Activated CD8-positive, alpha-beta memory T cell treated with anti-CD3 and anti-CD28 coated beads, Interleukin-2, amount 10 ng/mL, durations not matched to agents 7 days and 5 days (primary cell): Measurements from ENCODE around the gene RASGRP1. TPM values are rescaled to one million over a fixed set of nuclear protein-coding genes. Genes with fewer than 3 reads are reported as not detected.
"Not testable (repeated sequence)": the region's sequence is repeated elsewhere in the genome, so short reads cannot be mapped to it uniquely, and the experiment has no call there.

Experiments used
- ATAC-seq: fragments of 150-1000 bp; cut with Tn5 transposase; one replicate; pipeline ENCODE4 v1.10.0; 2021; ENCODE audit warnings: moderate library complexity
- CTCF ChIA-PET: fragments of 350-600 bp; sonication (Branson Sonifier 250); formaldehyde crosslinking; loops from one replicate; lab custom pipeline; 2021; ENCODE audit warnings: antibody characterized with exemption; lab: Charles Lee
- DNase-seq: peaks from one replicate; pipeline ENCODE4 v3.0.0-alpha.2; 2020
- H3K27ac Mint-ChIP-seq: one replicate; pipeline ENCODE4 v1.8.0; 2021; ENCODE audit warnings: mild to moderate bottlenecking, mixed read lengths
- H3K27me3 Mint-ChIP-seq: one replicate; pipeline ENCODE4 v1.8.0; 2021; ENCODE audit warnings: mixed read lengths
- H3K36me3 Mint-ChIP-seq: one replicate; pipeline ENCODE4 v1.8.0; 2021; ENCODE audit warnings: mild to moderate bottlenecking, mixed read lengths
- H3K4me1 Mint-ChIP-seq: one replicate; pipeline ENCODE4 v1.8.0; 2021; ENCODE audit warnings: mixed read lengths
- H3K4me3 Mint-ChIP-seq: one replicate; pipeline ENCODE4 v1.8.0; 2021; ENCODE audit warnings: mild to moderate bottlenecking, moderate library complexity, mixed read lengths
- H3K9me3 Mint-ChIP-seq: one replicate; pipeline ENCODE4 v1.8.0; 2022; ENCODE audit warnings: low read depth, mixed read lengths
- total RNA-seq, 2 experiments: library from RNA; stranded (reverse); gene quantifications; one replicate each; pipeline ENCODE4 v1.2.3, GENCODE V29; 2021

The RASGRP1 gene
- total RNA-seq, 2 experiments from 2014 or later: 143 to 202 TPM

GRCh38 chr15:38597219-38597800 lies 32.7 kb upstream of the RASGRP1 start:
- CTCF ChIA-PET: interaction anchor here (1.1 to 1.8 kb wide), 2 partner anchors 12 to 36 kb away, joined by 4 to 5 read pairs; no protein-coding TSS in a partner anchor

DNA sequence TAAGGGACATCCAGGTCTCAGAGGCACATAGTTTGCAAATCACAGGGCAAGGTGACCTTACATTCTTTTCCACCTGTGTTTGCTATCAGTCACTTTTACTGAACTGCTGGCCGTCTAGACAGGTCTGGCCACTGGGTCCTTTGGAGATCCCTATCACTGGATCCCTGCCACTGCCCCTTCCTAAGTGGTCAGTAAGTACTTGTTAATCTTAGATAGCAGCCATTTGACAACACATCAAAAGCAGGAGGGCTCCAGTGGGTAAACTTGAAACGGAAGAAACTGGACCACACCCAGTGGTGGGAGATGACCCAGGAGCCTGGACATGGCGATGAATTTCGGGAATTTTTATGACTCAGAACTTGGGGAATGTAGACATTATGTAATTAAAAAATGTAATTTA lies 28.9 kb upstream of the RASGRP1 start:
- no peak for DNase-seq
- H3K27ac Mint-ChIP-seq: no peak overlapping the region
- CTCF ChIA-PET: no interaction called here
- ATAC-seq: no peak
- no peak overlapping the region for H3K4me3 Mint-ChIP-seq
- peaks cover 3% of the 10 kb centered on the region for H3K36me3 Mint-ChIP-seq
- no peaks in the 10 kb centered on the region for H3K9me3 Mint-ChIP-seq
- peaks cover 11% of the 10 kb centered on the region for H3K4me1 Mint-ChIP-seq
- H3K27me3 Mint-ChIP-seq: no peaks in the 10 kb centered on the region

More at GRCh38 chr15:38597219-38597800, 32.7 kb upstream of the RASGRP1 start:
- no peaks in the 10 kb centered on the region for H3K4me1 Mint-ChIP-seq
- H3K27me3 Mint-ChIP-seq: no peaks in the 10 kb centered on the region
- peaks cover 2% of the 10 kb centered on the region for H3K36me3 Mint-ChIP-seq
- no peak overlapping the region for H3K27ac Mint-ChIP-seq
- no peak for DNase-seq
- H3K4me3 Mint-ChIP-seq: no peak overlapping the region
- no peaks in the 10 kb centered on the region for H3K9me3 Mint-ChIP-seq
- no peak for ATAC-seq

- no peak for DNase-seq
- no peak overlapping the region for H3K27ac Mint-ChIP-seq
- no peaks in the 10 kb centered on the region for H3K27me3 Mint-ChIP-seq
- no peak for ATAC-seq
- no peak overlapping the region for H3K4me3 Mint-ChIP-seq
- H3K9me3 Mint-ChIP-seq: peaks cover 3% of the 10 kb centered on the region
- H3K36me3 Mint-ChIP-seq: peaks cover 10% of the 10 kb centered on the region
- H3K4me1 Mint-ChIP-seq: peaks cover 30% of the 10 kb centered on the region
- CTCF ChIA-PET: interaction anchor here (0.8 to 5.0 kb wide), 3 partner anchors 25 to 110 kb away, joined by 3 to 15 read pairs (median 4); partner anchors contain the start of gene RASGRP1
These were observed 24.9 kb upstream of the RASGRP1 start for GRCh38 chr15:38589502-38589901.

DNA sequence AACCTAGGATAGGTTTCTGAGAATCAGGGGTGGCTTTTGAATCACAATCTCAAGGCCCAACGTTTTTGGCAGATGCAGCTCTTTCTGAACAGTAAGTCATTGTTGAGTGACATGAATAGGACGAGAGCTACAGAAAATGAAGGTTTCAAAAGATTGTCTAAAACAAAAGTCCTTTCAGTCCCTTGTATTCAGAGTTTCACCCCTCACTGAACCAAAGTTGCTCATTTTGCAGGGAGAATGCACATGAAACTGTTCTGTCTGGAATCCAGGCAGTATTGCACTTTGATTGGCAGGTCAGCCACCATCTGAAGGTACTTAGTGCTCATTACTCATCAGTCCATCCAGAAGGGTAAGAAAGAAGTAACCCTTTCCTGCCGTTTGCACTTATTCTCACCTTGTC lies 24.1 kb upstream of the RASGRP1 start:
- DNase-seq (no peak), ATAC-seq (no peak)
- H3K27ac Mint-ChIP-seq: no peak overlapping the region
- peaks cover 13% of the 10 kb centered on the region for H3K36me3 Mint-ChIP-seq
- H3K27me3 Mint-ChIP-seq: no peaks in the 10 kb centered on the region
- H3K4me1 Mint-ChIP-seq: peaks cover 30% of the 10 kb centered on the region
- CTCF ChIA-PET: interaction anchor here (1.2 to 5.0 kb wide), 2 partner anchors 25 to 30 kb away, joined by 3 to 15 read pairs; partner anchors contain the start of gene RASGRP1
- no peak overlapping the region for H3K4me3 Mint-ChIP-seq
- peaks cover 3% of the 10 kb centered on the region for H3K9me3 Mint-ChIP-seq

- H3K27me3 Mint-ChIP-seq: no peaks in the 10 kb centered on the region
- H3K27ac Mint-ChIP-seq: peak overlapping the region; percentile 21
- H3K36me3 Mint-ChIP-seq: peaks cover 17% of the 10 kb centered on the region
- ATAC-seq: peak; percentile 49
- CTCF ChIA-PET: interaction anchor here (1.3 to 5.0 kb wide), 2 partner anchors 23 to 66 kb away, joined by 4 to 15 read pairs; partner anchors contain the start of gene RASGRP1
- DNase-seq: no peak
- H3K4me3 Mint-ChIP-seq: no peak overlapping the region
- peaks cover 6% of the 10 kb centered on the region for H3K9me3 Mint-ChIP-seq
- peaks cover 30% of the 10 kb centered on the region for H3K4me1 Mint-ChIP-seq
These were observed 22.6 kb upstream of the RASGRP1 start for GRCh38 chr15:38587214-38587613.

DNA sequence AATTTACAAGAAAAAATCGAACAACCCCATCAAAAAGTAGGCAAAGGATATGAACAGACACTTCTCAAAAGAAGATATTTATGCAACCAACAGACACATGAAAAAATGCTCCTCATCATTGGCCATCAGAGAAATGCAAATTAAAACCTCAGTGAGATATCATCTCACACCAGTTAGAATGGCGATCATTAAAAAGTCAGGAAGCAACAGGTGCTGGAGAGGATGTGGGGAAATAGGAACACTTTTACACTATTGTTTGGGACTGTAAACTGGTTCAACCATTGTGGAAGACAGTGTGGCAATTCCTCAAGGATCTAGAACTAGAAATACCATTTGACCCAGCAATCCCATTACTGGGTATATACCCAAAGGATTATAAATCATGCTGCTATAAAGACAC lies 21.4 kb upstream of the RASGRP1 start:
- DNase-seq, H3K4me3 Mint-ChIP-seq, H3K9me3 Mint-ChIP-seq, CTCF ChIA-PET, H3K27ac Mint-ChIP-seq, ATAC-seq, H3K27me3 Mint-ChIP-seq: not testable (repeated sequence)
- Mint-ChIP-seq H3K4me1 (peaks cover 30% of the 10 kb centered on the region), H3K36me3 (peaks cover 19% of the 10 kb centered on the region)

DNA sequence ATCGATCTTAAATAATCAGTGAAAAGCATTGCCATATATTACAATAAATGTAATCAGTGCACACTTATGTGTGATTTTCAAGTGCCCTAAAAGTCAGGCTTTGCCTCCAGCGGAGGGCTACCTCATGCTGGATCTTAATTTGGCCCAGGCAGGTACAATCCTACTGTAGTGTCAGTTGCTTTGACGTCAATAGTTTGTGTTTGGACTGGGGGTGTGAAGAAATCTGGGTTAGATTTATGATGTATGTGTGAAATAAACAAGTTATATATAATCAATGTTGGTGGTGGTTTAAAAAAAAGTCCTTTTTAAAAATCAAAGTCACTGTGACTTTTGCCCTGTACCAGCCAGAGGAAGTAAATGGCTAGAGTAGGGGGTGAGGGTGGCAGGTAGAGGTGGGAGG lies 14.0 kb upstream of the RASGRP1 start:
- H3K27me3 Mint-ChIP-seq: no peaks in the 10 kb centered on the region

DNA sequence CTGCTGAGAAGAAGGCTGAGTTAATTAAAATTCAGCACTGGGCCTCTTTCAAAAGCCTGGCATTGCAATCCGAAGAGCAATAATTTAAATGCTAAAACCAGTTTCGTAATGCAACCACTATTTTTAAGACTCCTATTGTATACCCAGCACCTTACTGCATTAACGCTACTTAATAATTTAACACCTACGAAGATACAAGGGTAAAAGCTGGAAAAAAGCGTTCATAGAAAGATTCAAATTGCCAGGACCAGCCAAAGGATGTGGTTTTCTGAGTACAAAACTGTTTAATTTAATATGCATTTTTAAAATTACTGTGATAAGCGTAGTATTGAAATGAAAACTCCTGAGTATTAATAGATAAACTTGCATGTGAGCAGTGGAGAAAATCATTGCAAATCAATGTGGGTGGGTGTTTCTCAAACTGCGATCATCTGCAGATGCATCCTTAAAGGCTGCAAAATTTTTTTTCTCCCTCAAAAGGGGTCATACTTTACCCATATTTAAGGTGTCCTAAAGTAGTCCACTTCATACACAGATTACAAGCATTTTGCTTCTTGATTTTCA lies 12.9 kb upstream of the RASGRP1 start:
- Mint-ChIP-seq H3K4me1 (peaks cover 26% of the 10 kb centered on the region), H3K9me3 (peaks cover 2% of the 10 kb centered on the region), H3K27ac (peak overlapping the region; percentile 55), H3K36me3 (peaks cover 14% of the 10 kb centered on the region), H3K27me3 (no peaks in the 10 kb centered on the region), H3K4me3 (peak overlapping the region; percentile 11)
- no peak for ATAC-seq
- DNase-seq: no peak
- CTCF ChIA-PET: interaction anchor here (1.4 kb wide), 2 partner anchors 13 to 113 kb away, joined by 3 to 4 read pairs; partner anchors contain the start of gene RASGRP1

More for the DNA sequence above, 14.0 kb upstream of the RASGRP1 start:
- CTCF ChIA-PET: interaction anchor here (1.4 kb wide), 1 partner anchor 112 kb away, joined by 3 read pairs; no protein-coding TSS in a partner anchor
- Mint-ChIP-seq H3K27ac (no peak overlapping the region), H3K9me3 (peaks cover 4% of the 10 kb centered on the region), H3K4me3 (no peak overlapping the region), H3K36me3 (peaks cover 16% of the 10 kb centered on the region), H3K4me1 (peaks cover 26% of the 10 kb centered on the region)
- DNase-seq (no peak), ATAC-seq (peak; percentile 51)

- Mint-ChIP-seq H3K4me3 (peak overlapping the region; percentile 6), H3K27me3 (no peaks in the 10 kb centered on the region), H3K36me3 (peaks cover 15% of the 10 kb centered on the region), H3K27ac (peak overlapping the region; percentile 55), H3K4me1 (peaks cover 26% of the 10 kb centered on the region), H3K9me3 (peaks cover 4% of the 10 kb centered on the region)
- DNase-seq (no peak), ATAC-seq (peak; percentile 45)
- CTCF ChIA-PET: interaction anchor here (1.4 kb wide), 1 partner anchor 12 kb away, joined by 4 read pairs; the partner anchor contains the start of gene RASGRP1
These were observed 12.2 kb upstream of the RASGRP1 start for GRCh38 chr15:38576837-38577236.

- Mint-ChIP-seq H3K9me3 (peaks cover 4% of the 10 kb centered on the region), H3K36me3 (peaks cover 15% of the 10 kb centered on the region), H3K4me1 (peaks cover 26% of the 10 kb centered on the region), H3K4me3 (no peak overlapping the region), H3K27ac (no peak overlapping the region), H3K27me3 (no peaks in the 10 kb centered on the region)
- DNase-seq (no peak), ATAC-seq (no peak)
- CTCF ChIA-PET: no interaction called here
These were observed 11.6 kb upstream of the RASGRP1 start for GRCh38 chr15:38576261-38576660.

DNA sequence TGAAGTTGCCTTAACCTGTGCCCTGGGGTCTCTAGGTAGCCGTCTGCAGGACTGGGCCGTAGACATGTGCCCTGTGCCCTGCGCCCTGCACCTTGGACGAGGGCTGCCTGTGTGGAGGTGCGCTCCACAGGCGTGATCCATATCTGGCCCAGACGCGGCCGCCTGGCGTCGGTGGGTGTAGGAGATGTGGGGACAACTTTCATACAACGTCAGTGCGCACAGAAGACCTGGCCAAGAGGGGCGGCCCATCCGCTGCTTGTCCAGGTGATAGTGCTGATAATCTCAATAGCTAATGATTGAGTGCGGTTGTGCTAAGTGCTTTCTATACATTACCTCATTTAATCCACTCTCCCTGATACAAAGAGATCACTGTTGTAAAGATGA lies 665 bp upstream of the RASGRP1 start:
- no peaks in the 10 kb centered on the region for H3K27me3 Mint-ChIP-seq
- peak overlapping the region; percentile 91 for H3K4me3 Mint-ChIP-seq
- no peak for ATAC-seq
- peak overlapping the region; percentile 84 for H3K27ac Mint-ChIP-seq
- peaks cover 35% of the 10 kb centered on the region for H3K4me1 Mint-ChIP-seq
- no peak for DNase-seq
- H3K36me3 Mint-ChIP-seq: peaks cover 46% of the 10 kb centered on the region
- CTCF ChIA-PET: interaction anchor here (1.3 to 10.0 kb wide), 7 partner anchors 12 to 131 kb away, joined by 3 to 436 read pairs (median 22); no protein-coding TSS in a partner anchor
- no peaks in the 10 kb centered on the region for H3K9me3 Mint-ChIP-seq

DNA sequence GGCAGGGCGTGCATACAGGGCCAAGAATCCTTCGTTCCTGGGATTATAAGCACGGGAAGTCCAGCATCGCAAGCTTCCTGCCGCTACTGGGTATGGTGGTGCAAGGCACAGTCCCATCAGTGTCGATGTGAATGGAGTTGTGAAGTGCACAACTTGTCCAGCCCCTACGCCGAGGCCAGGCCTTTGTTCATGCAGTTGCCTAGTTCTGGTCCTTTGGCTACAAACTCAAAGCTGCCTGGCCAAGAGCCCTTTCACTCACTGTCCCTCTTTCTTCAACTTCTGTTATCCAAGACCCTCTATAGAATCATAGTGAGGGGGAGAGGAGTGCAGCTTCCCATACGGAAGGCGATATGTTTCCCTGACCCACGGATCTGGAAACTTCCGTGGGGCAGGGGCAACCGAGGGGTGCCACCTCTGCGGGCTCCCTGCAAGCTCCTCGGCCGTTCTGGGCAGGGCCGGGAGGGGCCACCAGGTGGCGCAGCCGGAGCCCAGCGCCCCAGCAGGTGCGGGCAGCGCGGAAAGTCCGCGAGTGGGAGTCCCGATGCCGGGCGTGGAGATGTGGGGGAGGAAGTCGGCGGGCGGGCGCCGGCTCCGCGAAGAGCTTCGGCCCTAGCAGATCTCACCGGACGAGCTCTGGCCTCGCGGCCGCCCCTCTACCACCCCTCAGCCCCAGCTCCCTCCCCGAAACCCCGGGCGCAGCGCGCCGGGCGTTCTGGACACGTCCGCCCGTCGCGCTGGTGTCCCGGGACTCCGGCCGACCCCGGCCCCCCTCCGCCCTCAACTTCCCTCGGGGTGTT lies 693 bp downstream of the RASGRP1 start:
- peaks cover 48% of the 10 kb centered on the region for H3K4me1 Mint-ChIP-seq
- CTCF ChIA-PET: interaction anchor here (0.7 to 10.0 kb wide), 53 partner anchors 8 to 143 kb away, joined by 3 to 436 read pairs (median 5); partner anchors contain the start of gene FAM98B
- no peaks in the 10 kb centered on the region for H3K27me3 Mint-ChIP-seq
- no peaks in the 10 kb centered on the region for H3K9me3 Mint-ChIP-seq
- peak; percentile 91 for DNase-seq
- H3K4me3 Mint-ChIP-seq: peak overlapping the region; percentile 91
- peak; percentile 75 for ATAC-seq
- H3K27ac Mint-ChIP-seq: peak overlapping the region; percentile 93
- peaks cover 56% of the 10 kb centered on the region for H3K36me3 Mint-ChIP-seq

DNA sequence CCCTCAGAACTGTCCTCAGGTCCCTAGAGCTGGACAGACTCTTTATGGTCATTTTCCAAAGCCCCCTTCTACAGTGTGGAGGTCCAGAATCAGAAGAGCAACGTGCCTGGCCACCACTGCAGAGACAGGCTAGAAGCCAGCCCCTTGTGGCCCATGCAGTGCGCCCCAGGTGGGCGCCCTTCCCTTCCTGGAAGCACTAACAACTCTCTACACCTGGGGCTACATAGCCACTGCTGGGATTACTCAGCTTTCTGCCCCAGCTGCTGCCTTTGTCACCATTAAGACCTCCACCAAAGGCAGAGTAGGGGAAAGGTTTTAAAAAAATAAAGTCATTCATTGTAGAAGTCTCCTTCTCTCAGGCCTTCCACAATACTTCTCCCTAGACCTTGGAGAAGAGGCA lies 2.3 kb downstream of the RASGRP1 start:
- H3K27me3 Mint-ChIP-seq: no peaks in the 10 kb centered on the region
- CTCF ChIA-PET: interaction anchor here (1.0 to 10.0 kb wide), 7 partner anchors 11 to 135 kb away, joined by 3 to 436 read pairs (median 68); no protein-coding TSS in a partner anchor
- H3K36me3 Mint-ChIP-seq: peaks cover 65% of the 10 kb centered on the region
- no peak for ATAC-seq
- H3K4me3 Mint-ChIP-seq: peak overlapping the region; percentile 91
- no peaks in the 10 kb centered on the region for H3K9me3 Mint-ChIP-seq
- no peak for DNase-seq
- H3K27ac Mint-ChIP-seq: peak overlapping the region; percentile 93
- H3K4me1 Mint-ChIP-seq: peaks cover 63% of the 10 kb centered on the region
